DND-41 (cell line): ENCODE measurements around the gene TNNC1.

Experiments
- CTCF ChIP-seq: IDR thresholded peaks from 2 replicates; pipeline ENCODE4 v1.5.1; 2012; ENCODE audit warnings: borderline replicate concordance, low read length, moderate library complexity, mild to moderate bottlenecking; ENCODE audit not compliant: poor library complexity, severe bottlenecking; ENCODE audit errors: extremely low read depth
- EZH2 ChIP-seq: IDR thresholded peaks from 3 replicates; pipeline ENCODE4 v1.6.1; 2012; ENCODE audit warnings: borderline replicate concordance, low read depth, mild to moderate bottlenecking, moderate library complexity, low read length, inconsistent platforms; ENCODE audit not compliant: severe bottlenecking

GRCh38 chr3:52429779-52430415 is 23.9 kb downstream of the TNNC1 start:
- TF ChIP-seq EZH2 (no peak), CTCF (no peak)
